ENCODE data around the gene NUDT16L1. TPM values are rescaled to one million over a fixed set of nuclear protein-coding genes. Genes with fewer than 3 reads are reported as not detected.

NUDT16L1 gene
- total RNA-seq, 1 donor: 28.5 TPM

GRCh38 chr16:4656695-4657686, 36.4 kb upstream of the NUDT16L1 start:
- DNase-seq (ENCODE audit: low read depth): no peak
- no peak overlapping the region for H3K4me3 ChIP-seq (ENCODE audit: low read depth, low read length)
- TF ChIP-seq CTCF (IDR thresholded peaks at IDR 0.05; ENCODE audit: insufficient read depth, low read depth, low read length): no peak

- H3K4me3 ChIP-seq (ENCODE audit: low read depth, low read length): no peak overlapping the region
- no peak for DNase-seq (ENCODE audit: low read depth)
- no peak for TF ChIP-seq CTCF (IDR thresholded peaks at IDR 0.05; ENCODE audit: insufficient read depth, low read depth, low read length)
Measured at GRCh38 chr16:4659363-4660353, 33.7 kb upstream of the NUDT16L1 start.

- DNase-seq (ENCODE audit: low read depth): peak; percentile 39
- H3K4me3 ChIP-seq (ENCODE audit: low read depth, low read length): no peak overlapping the region
- TF ChIP-seq CTCF (IDR thresholded peaks at IDR 0.05; ENCODE audit: insufficient read depth, low read depth, low read length): no peak
Measured at GRCh38 chr16:4660454-4661007, 32.8 kb upstream of the NUDT16L1 start.

GRCh38 chr16:4661661-4662060, 31.7 kb upstream of the NUDT16L1 start:
- TF ChIP-seq CTCF (IDR thresholded peaks at IDR 0.05; ENCODE audit: insufficient read depth, low read depth, low read length): no peak
- no peak overlapping the region for H3K4me3 ChIP-seq (ENCODE audit: low read depth, low read length)
- no peak for DNase-seq (ENCODE audit: low read depth)

GRCh38 chr16:4663465-4663776, 29.9 kb upstream of the NUDT16L1 start:
- H3K4me3 ChIP-seq (ENCODE audit: low read depth, low read length): no peak overlapping the region
- DNase-seq (ENCODE audit: low read depth): no peak
- TF ChIP-seq CTCF (IDR thresholded peaks at IDR 0.05; ENCODE audit: insufficient read depth, low read depth, low read length): no peak

GRCh38 chr16:4663777-4664465, 29.4 kb upstream of the NUDT16L1 start:
- no peak for TF ChIP-seq CTCF (IDR thresholded peaks at IDR 0.05; ENCODE audit: insufficient read depth, low read depth, low read length)
- H3K4me3 ChIP-seq (ENCODE audit: low read depth, low read length): no peak overlapping the region
- peak; percentile 7 for DNase-seq (ENCODE audit: low read depth)

Data from fibroblast of villous mesenchyme (primary cell).